ELF-1 (cell line): ENCODE data around the gene SMG7.

ENCODE experiments used
- DNase-seq: peaks from one replicate; pipeline ENCODE4 v3.0.0-alpha.2; 2016; ENCODE audit warnings: low read depth, low spot score

The SMG7 gene

DNA sequence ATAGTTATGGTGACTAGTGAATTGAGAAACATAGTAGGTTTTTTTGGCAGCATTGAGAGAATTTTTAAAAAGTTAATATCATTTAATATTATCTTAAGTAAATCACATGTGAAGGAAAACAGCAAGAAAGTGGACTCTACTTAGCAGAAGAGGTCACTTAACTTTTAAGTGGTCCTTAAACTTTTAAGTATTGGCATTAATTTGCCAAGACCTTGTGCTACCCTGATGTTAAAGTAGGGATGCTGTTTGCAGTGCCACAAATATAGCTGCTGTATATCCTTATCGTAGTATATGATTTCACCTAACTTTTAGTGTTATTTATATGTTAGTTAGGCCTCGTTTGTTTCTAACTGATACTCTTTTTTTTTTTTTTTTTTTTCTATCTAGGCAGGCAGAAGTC, 40.2 kb downstream of the SMG7 start:
- DNase-seq: no peak

DNA sequence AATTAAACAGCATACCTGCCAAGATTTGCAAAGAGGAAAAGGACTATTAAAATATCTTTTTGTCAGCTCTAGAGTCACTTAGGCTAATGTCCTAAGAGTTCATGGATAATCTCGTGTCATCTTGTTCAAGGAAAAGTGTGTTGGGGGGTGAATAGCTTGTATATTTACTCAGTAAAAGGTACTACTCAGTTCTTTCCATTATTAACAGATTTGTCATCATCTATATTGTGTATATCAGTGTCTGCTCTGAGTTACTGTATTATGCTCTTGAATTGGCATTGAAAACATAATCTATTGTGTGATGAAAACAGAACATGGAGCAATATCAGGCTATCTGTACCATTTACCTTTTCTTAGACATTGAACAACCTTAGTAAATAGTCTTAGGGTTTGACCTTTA, 41.9 kb downstream of the SMG7 start:
- no peak for DNase-seq

DNA sequence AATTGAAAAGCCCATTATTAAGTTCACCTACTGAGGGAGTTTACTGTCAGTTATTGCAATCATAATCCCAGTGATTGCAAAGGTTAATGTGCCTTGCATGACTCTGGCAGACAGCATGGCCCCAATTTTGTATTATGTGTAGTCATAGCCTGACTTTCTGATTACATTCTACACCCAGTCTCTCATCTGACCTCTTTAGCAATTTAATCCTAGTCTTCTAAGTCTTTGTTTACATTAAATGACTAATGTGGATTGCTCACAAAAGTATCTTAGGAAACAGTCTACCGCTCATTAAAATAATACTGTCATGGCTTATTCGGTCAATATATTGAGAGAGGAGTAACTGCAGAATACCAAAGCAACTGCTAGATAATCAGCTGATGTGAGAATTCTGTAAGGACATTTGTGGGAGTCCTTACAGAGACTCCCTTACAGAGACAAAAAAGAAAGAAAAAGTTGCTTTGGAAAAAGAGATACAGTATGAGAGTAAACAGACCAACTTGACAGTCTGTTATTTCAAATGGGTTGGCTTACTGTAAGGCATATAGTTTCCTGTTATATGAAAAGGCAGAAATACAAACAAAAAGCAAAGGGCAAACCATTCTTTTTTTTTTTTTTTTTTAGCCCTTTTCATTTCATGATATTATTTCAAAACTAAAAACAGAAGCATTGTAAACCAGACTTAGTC, 42.8 kb downstream of the SMG7 start:
- DNase-seq: no peak

GRCh38 chr1:183516725-183517124, 44.4 kb downstream of the SMG7 start:
- no peak for DNase-seq

DNA sequence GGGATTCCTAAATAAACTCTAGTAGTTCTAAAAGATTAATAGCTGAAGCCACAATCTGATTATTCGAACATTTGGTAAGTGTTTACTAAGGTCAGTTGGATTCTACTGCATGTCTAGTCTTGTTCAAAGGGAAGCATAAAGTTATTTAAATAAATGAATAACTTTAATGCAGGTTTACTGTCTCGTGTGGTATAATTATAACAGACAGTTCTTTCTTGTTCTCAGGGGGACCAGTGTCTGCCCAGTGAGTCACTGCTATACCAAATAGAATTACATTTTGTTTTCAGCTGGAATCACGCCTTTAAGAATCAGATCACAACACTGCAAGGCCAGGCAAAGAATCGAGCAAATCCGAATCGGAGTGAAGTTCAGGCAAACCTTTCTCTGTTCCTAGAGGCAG, 45.1 kb downstream of the SMG7 start:
- DNase-seq: no peak

DNA sequence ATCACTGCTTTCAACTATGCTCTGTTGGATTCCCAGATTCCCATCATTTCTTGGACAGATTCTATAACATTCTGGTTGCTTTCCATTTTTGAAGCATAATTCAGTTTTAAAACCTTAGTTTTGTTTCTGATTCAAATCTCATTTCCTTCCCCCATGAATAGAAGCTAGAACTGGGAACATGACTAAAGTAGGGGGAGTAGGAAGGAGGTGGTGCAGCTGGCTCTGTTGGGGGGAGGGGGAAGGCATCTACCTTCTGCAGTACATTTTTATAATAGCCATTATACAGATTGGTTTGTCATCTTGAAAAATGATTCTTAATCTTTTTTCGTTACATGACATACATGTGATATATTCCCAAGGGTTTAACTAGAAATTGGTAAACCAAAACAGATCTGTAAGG, 48.1 kb downstream of the SMG7 start:
- DNase-seq: no peak

- DNase-seq: no peak
Measured at GRCh38 chr1:183522104-183522503, 49.8 kb downstream of the SMG7 start.

GRCh38 chr1:183528577-183528976, 56.3 kb downstream of the SMG7 start:
- DNase-seq: no peak

- no peak for DNase-seq
Measured at GRCh38 chr1:183533617-183534174, 61.4 kb downstream of the SMG7 start.

GRCh38 chr1:183537405-183537804, 65.1 kb downstream of the SMG7 start:
- DNase-seq: no peak

DNA sequence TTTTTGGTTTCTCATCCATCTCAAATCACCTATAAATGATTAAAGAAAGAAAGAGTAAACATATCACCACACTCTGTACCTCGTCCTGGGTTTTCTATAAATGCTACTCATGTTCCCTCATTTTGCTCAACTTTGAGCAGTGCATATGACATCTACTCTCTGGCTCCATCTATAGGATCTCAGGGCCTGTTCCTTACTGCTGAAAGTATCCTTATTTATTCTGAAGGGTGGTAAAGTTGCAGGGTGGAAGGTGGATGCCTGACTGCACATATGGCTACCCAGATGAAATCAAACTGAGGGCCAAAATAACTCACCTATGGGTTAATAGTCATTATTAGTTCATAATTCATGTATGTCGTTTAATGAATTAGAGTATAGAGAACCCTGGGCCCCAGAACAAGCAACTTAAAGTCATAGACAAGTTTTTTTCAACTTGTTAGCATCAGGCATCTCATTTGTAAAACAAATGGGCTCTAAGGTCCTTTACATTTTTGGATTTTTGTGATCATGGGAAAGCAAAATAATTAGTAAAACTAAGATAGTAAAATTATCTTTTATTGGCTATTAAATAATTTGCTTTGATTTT, 71.4 kb downstream of the SMG7 start:
- DNase-seq: no peak

GRCh38 chr1:183544598-183545297, 72.4 kb downstream of the SMG7 start:
- peak; percentile 24 for DNase-seq

GRCh38 chr1:183546427-183546826, 74.1 kb downstream of the SMG7 start:
- DNase-seq: no peak

GRCh38 chr1:183548116-183548515, 75.8 kb downstream of the SMG7 start:
- DNase-seq: no peak

GRCh38 chr1:183550915-183551314, 78.6 kb downstream of the SMG7 start:
- DNase-seq: no peak

GRCh38 chr1:183551924-183552323, 79.6 kb downstream of the SMG7 start:
- DNase-seq: no peak

DNA sequence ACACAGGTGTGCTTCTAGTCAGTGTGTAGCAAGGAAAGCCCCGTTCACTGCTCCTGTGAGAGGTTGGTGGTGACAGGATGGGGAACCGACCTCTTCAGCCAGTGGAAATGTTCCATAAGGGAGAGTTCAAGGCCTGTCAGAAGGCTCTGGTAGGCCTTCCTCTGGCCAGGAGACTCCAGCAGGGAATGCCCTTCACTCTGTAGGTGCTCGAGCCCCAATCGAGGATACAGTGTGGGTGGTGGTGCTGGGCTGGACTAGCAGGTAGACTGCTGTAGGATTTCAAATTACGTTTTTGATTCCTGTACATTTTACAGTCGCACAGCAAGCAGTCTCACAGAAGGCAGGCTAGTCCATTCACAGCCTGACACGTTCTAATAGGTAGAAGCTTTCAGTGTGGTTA, 80.1 kb downstream of the SMG7 start:
- DNase-seq: no peak

- no peak for DNase-seq
Measured at GRCh38 chr1:183552891-183553290, 80.6 kb downstream of the SMG7 start.

GRCh38 chr1:183553331-183553730, 81.0 kb downstream of the SMG7 start:
- DNase-seq: no peak

DNA sequence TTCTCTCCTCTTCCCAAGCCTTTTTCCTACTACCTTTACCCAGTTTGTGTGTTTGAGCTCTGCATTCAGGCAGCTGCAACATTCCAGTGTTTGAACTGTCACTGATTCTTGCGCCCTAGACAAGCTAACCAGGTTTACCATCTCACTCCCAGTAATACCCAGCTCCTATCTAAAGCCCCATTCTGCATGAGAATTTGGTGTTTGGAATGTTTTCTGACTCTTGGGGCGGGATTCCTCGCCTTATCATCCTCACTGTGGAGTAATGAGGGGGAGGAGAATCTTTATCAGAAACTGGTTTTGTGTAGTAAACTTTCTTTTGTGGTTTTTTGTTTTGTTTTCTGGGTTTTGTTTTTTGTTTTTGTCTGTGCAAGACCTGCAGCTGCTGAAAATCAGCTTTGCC, 81.5 kb downstream of the SMG7 start:
- peak; percentile 34 for DNase-seq

DNA sequence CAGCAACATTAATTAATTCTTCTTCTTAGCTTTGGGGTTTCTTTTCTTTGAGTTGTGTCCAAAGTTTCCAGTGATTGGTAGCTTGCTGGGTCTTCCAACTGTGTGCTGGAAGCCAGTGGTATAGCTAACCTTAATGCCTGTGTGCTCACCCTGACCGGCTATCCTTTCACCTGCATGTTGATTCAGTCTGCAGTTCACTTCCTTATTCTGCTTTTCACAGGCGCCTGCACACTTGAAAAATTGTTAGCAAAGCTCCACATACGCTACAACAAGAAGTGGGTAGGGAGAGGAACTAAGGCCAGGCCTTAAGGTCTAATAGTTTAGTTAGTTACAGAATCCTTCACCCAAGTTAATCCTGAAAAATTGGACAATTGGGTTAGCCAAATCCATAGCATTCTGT, 82.3 kb downstream of the SMG7 start:
- DNase-seq: no peak

DNA sequence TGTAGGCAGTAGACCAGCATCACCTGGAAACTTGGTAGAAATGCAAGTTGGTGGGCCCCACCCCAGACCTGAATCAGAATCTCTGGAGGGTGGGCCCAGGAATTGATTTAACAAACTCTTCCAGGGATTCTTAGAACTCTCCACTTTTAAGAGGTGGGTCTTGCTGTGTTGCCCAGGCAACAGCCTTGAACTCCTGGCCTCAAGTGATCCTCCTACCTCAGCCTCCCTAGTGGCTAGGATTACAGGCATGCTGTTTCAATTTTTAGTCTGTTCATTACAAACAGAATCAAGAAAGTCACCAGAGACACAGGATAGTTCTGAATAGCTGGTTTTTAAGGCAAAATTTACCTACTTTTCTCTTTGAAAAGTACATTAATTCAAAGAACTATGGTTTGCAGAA, 86.8 kb downstream of the SMG7 start:
- DNase-seq: no peak

- no peak for DNase-seq
Measured at GRCh38 chr1:183562701-183563100, 90.4 kb downstream of the SMG7 start.
